Stomach (tissue), 19 donors: ENCODE measurements around the gene EXOC4. TPM values are rescaled to one million over a fixed set of nuclear protein-coding genes. Genes with fewer than 3 reads are reported as not detected.
A peak's percentile ranks its signal among the peaks of the same experiment; 100 is the strongest.
"Not testable (repeated sequence)": the region's sequence is repeated elsewhere in the genome, so short reads cannot be mapped to it uniquely, and the experiment has no call there.

Experiments
- DNase-seq, 2 donors: peaks; one replicate each; pipeline versions ENCODE4 v3.0.0 to v3.0.0-alpha.2; 2013 to 2019
- H3K27ac ChIP-seq, 5 donors: fragments of 200-600 bp in 4 of 5; sonication (generic) in 4 of 5; one replicate each; pipeline ENCODE4 v1.5.1; 2013 to 2019; ENCODE audit warnings: mild to moderate bottlenecking in 1 of 5, moderate library complexity in 1 of 5
- H3K27me3 ChIP-seq, 3 donors: fragments of 200-600 bp; sonication (generic); one replicate each; pipeline ENCODE4 v1.5.1; 2017 to 2019; ENCODE audit warnings: mixed run types in 1 of 3
- H3K36me3 ChIP-seq, 4 donors: fragments of 200-600 bp; sonication (generic); 1 replicate in 3 of 4; 2 replicates in 1 of 4; pipeline ENCODE4 v1.5.1; 2016 to 2019
- H3K4me1 ChIP-seq, 4 donors: fragments of 200-600 bp; sonication (generic); one replicate each; pipeline ENCODE4 v1.5.1; 2016 to 2019
- H3K4me3 ChIP-seq, 4 donors: fragments of 200-600 bp; sonication (generic) in 3 of 4; one replicate each; pipeline ENCODE4 v1.5.1; 2016 to 2019; ENCODE audit warnings: mild to moderate bottlenecking in 1 of 4
- H3K9me3 ChIP-seq, 4 donors: fragments of 200-600 bp; sonication (generic); one replicate each; pipeline ENCODE4 v1.5.1; 2016 to 2019
- CTCF ChIP-seq, 7 experiments: fragments of 450-650 bp in 4 of 7; fragments of 200-600 bp in 3 of 7; sonication (generic) in 3 of 7; IDR thresholded peaks; one replicate each; pipeline ENCODE4 v1.5.1; 2016 to 2019; ENCODE audit warnings: antibody characterized with exemption in 7 of 7, control low read depth in 2 of 7, mild to moderate bottlenecking in 1 of 7
- EP300 ChIP-seq: sonication (generic); formaldehyde crosslinking; IDR thresholded peaks from one replicate; pipeline ENCODE4 v1.6.1; 2017; ENCODE audit warnings: antibody characterized with exemption
- POLR2A ChIP-seq, 4 donors: fragments of 450-650 bp; IDR thresholded peaks; one replicate each; pipeline ENCODE4 v1.6.1; 2016; ENCODE audit warnings: antibody characterized with exemption in 4 of 4, control low read depth in 2 of 4, mild to moderate bottlenecking in 1 of 4, moderate library complexity in 1 of 4
- POLR2AphosphoS5 ChIP-seq, 3 donors: sonication (generic); formaldehyde crosslinking; IDR thresholded peaks; one replicate each; pipeline ENCODE4 v1.6.1; 2016; ENCODE audit warnings: antibody characterized with exemption in 3 of 3
- WGBS, 5 donors: extraction: QIAGEN DNeasy Blood & Tissue Kit in 3 of 5; methylation state at CpG; one replicate each; pipeline versions ENCODE4 v1.1.5 to v1.1.7; 2013 to 2018; 5-methylcytosine and 5-hydroxymethylcytosine counted together
- intact Hi-C: fragments of 100-400 bp; cut with DNase I; formaldehyde crosslinking; loops from one replicate; pipeline ENCODE4 v1.15.1; 2023; ENCODE audit warnings: low total_unique reads
- long read RNA-seq, 10 donors: transcript quantifications; one replicate each; lab custom pipeline, GENCODE V29; 2026
- polyA plus RNA-seq, 3 donors: library from polyadenylated mRNA; stranded (reverse); fragments of 200-250 nt; gene quantifications; one replicate each; pipeline ENCODE4 v1.2.3, GENCODE V29; 2013
- total RNA-seq, 5 donors: library from RNA; depleted of rRNA; stranded (reverse); fragments of >200 nt; gene quantifications; one replicate each; pipeline versions ENCODE4 v1.1.0 to v1.2.3, GENCODE V29; 2014 to 2016
- donor health status: healthy with polysubstance abuse.
- donor health status: Bipolar disorder and iron deficiency.
- donor health status: healthy.

Gene EXOC4
- total RNA-seq = 100 to 1,000 TPM in 3 of 5 donors, 10 to 100 TPM in 2; 54.5 to 339 (median 111) TPM
- polyA plus RNA-seq = 10 to 100 TPM; 14.1 to 15.9 (median 15.7) TPM
- long read RNA-seq, donor 1, full-length matches to known transcripts = 2 of 2 reads
- long read RNA-seq, donor 1, partial matches to known transcripts = 0 of 2 reads
- long read RNA-seq, donor 1, other reads (novel, unspliced or antisense) = 0 of 2 reads
- long read RNA-seq, donor 2, partial matches to known transcripts = 0 of 1 reads
- long read RNA-seq, donor 2, other reads (novel, unspliced or antisense) = 0 of 1 reads
- long read RNA-seq, donor 3, partial matches to known transcripts = 0 of 1 reads
- long read RNA-seq, donor 3, other reads (novel, unspliced or antisense) = 0 of 1 reads
- long read RNA-seq, donor 4, full-length matches to known transcripts = 1 of 1 reads
- long read RNA-seq, donor 4, partial matches to known transcripts = 0 of 1 reads
- long read RNA-seq, donor 4, other reads (novel, unspliced or antisense) = 0 of 1 reads
- long read RNA-seq, donor 5, partial matches to known transcripts = 0 of 1 reads
- long read RNA-seq, donor 5, other reads (novel, unspliced or antisense) = 0 of 1 reads
- long read RNA-seq, donor 6, full-length matches to known transcripts = 6 of 12 reads
- long read RNA-seq, donor 6, partial matches to known transcripts = 6 of 12 reads
- long read RNA-seq, donor 6, other reads (novel, unspliced or antisense) = 0 of 12 reads
- long read RNA-seq, donor 7, full-length matches to known transcripts = 3 of 3 reads
- long read RNA-seq, donor 7, partial matches to known transcripts = 0 of 3 reads
- long read RNA-seq, donor 7, other reads (novel, unspliced or antisense) = 0 of 3 reads
- long read RNA-seq, donor 8, full-length matches to known transcripts = 2 of 2 reads
- long read RNA-seq, donor 8, partial matches to known transcripts = 0 of 2 reads
- long read RNA-seq, donor 8, other reads (novel, unspliced or antisense) = 0 of 2 reads
- long read RNA-seq, donor 9, full-length matches to known transcripts = 5 of 5 reads
- long read RNA-seq, donor 9, partial matches to known transcripts = 0 of 5 reads
- long read RNA-seq, donor 9, other reads (novel, unspliced or antisense) = 0 of 5 reads
- long read RNA-seq, donor 10 = 0 reads

- no peaks in the 10 kb centered on the region for H3K36me3 ChIP-seq
- 0 to 1% (median 1%) methylated on average over 25 of the region's 25 CpGs for WGBS, 5 donors
- peak; percentile 91 to 99 for DNase-seq
- H3K4me1 ChIP-seq = peaks cover 0 to 29% (median 26%) of the 10 kb centered on the region in 4 donors
- H3K4me3 ChIP-seq = peak within 1 kb of the TSS; percentile 76 to 92 (median 84)
- H3K9me3 ChIP-seq = no peaks in the 10 kb centered on the region
- peak within 1 kb of the TSS; percentile 82 to 92 (median 88) for H3K27ac ChIP-seq
- H3K27me3 ChIP-seq = no peaks in the 10 kb centered on the region
- intact Hi-C loops = no loop called here
- no peak for TF ChIP-seq CTCF (IDR thresholded peaks at IDR 0.05)
- peak; percentile 4 to 83 (median 70) for TF ChIP-seq POLR2AphosphoS5 (IDR thresholded peaks at IDR 0.05)
Observed at GRCh38 chr7:133252858-133253518, at the start of gene EXOC4. EXOC4 (plus strand) TSS chr7:133253078.

GRCh38 chr7:133203490-133203889, 49.4 kb upstream of the EXOC4 start:
- H3K36me3 ChIP-seq = no peaks in the 10 kb centered on the region
- no peaks in the 10 kb centered on the region for H3K9me3 ChIP-seq
- WGBS, 5 donors = 88 to 97% (median 93%) methylated on average over 3 of the region's 3 CpGs
- H3K4me1 ChIP-seq = no peaks in the 10 kb centered on the region
- no peak overlapping the region for H3K27ac ChIP-seq
- no peak overlapping the region for H3K4me3 ChIP-seq
- TF ChIP-seq EP300 (no peak), POLR2AphosphoS5 (IDR thresholded peaks at IDR 0.05) (no peak), POLR2A (IDR thresholded peaks at IDR 0.05) (no peak), CTCF (IDR thresholded peaks at IDR 0.05) (no peak)
- H3K27me3 ChIP-seq = no peaks in the 10 kb centered on the region
- intact Hi-C loops = no loop called here
- no peak for DNase-seq

- DNase-seq = no peak
- no peaks in the 10 kb centered on the region for H3K36me3 ChIP-seq
- WGBS, 5 donors = 45 to 63% (median 52%) methylated on average over 2 of the region's 2 CpGs
- intact Hi-C loops = no loop called here
- H3K27me3 ChIP-seq = no peaks in the 10 kb centered on the region
- TF ChIP-seq POLR2AphosphoS5 (IDR thresholded peaks at IDR 0.05) (no peak), EP300 (no peak), POLR2A (IDR thresholded peaks at IDR 0.05) (no peak)
- no peak overlapping the region for H3K27ac ChIP-seq
- H3K4me1 ChIP-seq = no peaks in the 10 kb centered on the region
- H3K4me3 ChIP-seq = no peak overlapping the region
- no peaks in the 10 kb centered on the region for H3K9me3 ChIP-seq
Observed at GRCh38 chr7:133207687-133208086, 45.2 kb upstream of the EXOC4 start.

- H3K9me3 ChIP-seq, H3K27ac ChIP-seq, DNase-seq, H3K27me3 ChIP-seq, H3K36me3 ChIP-seq, intact Hi-C loops, H3K4me1 ChIP-seq, H3K4me3 ChIP-seq: not testable (repeated sequence)
- WGBS, 5 donors = 89 to 95% (median 92%) methylated on average over 10 of the region's 10 CpGs
Observed at GRCh38 chr7:133210817-133211216, 42.1 kb upstream of the EXOC4 start.

- DNase-seq, intact Hi-C loops, H3K4me1 ChIP-seq, H3K27ac ChIP-seq, H3K9me3 ChIP-seq, H3K4me3 ChIP-seq, H3K27me3 ChIP-seq, H3K36me3 ChIP-seq: not testable (repeated sequence)
- WGBS, 5 donors = 88 to 93% (median 90%) methylated on average over 3 of the region's 3 CpGs
Observed at GRCh38 chr7:133213772-133214171, 39.1 kb upstream of the EXOC4 start.
